GM12878 (cell line): Measurements from ENCODE around the gene STON2. TPM values are rescaled to one million over a fixed set of nuclear protein-coding genes. Genes with fewer than 3 reads are reported as not detected.

ENCODE experiments used
- ATAC-seq: fragments of 200-7000 bp; cut with Tn5 transposase; 3 replicates; pipeline ENCODE4 v1.9.1; 2020; ENCODE audit warnings: mild to moderate bottlenecking, moderate library complexity
- BruUV-seq: library from RNA; stranded (reverse); fragments of 400-500 nt; replicated peaks from 2 replicates; lab custom pipeline; 2021; lab: Mats Ljungman, UMichigan
- CTCF ChIA-PET: fragments of 300-600 bp; sonication (Branson Sonifier 250); formaldehyde crosslinking; extraction: SDS; loops from one replicate; lab custom pipeline; 2021; ENCODE audit warnings: inconsistent platforms; lab: Yijun Ruan, JAX
- POLR2A ChIA-PET: fragments of 350-600 bp; formaldehyde crosslinking; extraction: SDS; loops from one replicate; lab custom pipeline; 2021; ENCODE audit warnings: inconsistent platforms; lab: Charles Lee
- RAD21 ChIA-PET: fragments of 300-600 bp; sonication (Branson Sonifier 250); formaldehyde crosslinking; loops from one replicate; lab custom pipeline; 2023; ENCODE audit warnings: antibody characterized with exemption; ENCODE audit not compliant: unreplicated experiment; lab: Charles Lee
- SMC1A ChIA-PET: fragments of 300-600 bp; sonication (Branson Sonifier 250); formaldehyde crosslinking; loops from one replicate; lab custom pipeline; 2023; ENCODE audit not compliant: unreplicated experiment, uncharacterized antibody; lab: Charles Lee
- DNase-seq: peaks from one replicate; pipeline ENCODE4 v3.0.0-alpha.2; 2011; ENCODE audit warnings: low read depth, low spot score
- FAIRE-seq: peaks from 3 replicates; lab custom pipeline; 2011; peaks lifted over from hg19 to GRCh38; lab: Jason Lieb, UNC
- H2AFZ ChIP-seq: 2 replicates; pipeline ENCODE4 v1.6.0; 2011; ENCODE audit warnings: low read depth, low read length, control low read depth; ENCODE audit not compliant: control insufficient read depth
- H3K27ac ChIP-seq: 2 replicates; pipeline ENCODE4 v1.5.1; 2011; ENCODE audit warnings: control low read depth; ENCODE audit not compliant: control insufficient read depth, insufficient read depth
- H3K27me3 ChIP-seq, 2 experiments: replicated peaks in 1 of 2; 2 replicates each; pipeline versions ENCODE4 v1.6.0 to v1.6.1; 2011; ENCODE audit warnings: low read length in 1 of 2; ENCODE audit not compliant: control insufficient read depth in 2 of 2, insufficient read depth in 2 of 2
- H3K36me3 ChIP-seq, 2 experiments: 2 replicates each; pipeline ENCODE4 v1.5.1; 2011; ENCODE audit warnings: low read length in 1 of 2; ENCODE audit not compliant: control insufficient read depth in 2 of 2, insufficient read depth in 2 of 2
- H3K4me1 ChIP-seq: 2 replicates; pipeline ENCODE4 v1.6.1; 2011; ENCODE audit warnings: mild to moderate bottlenecking, low read length, moderate library complexity, mixed read lengths; ENCODE audit not compliant: control insufficient read depth, insufficient read depth
- H3K4me2 ChIP-seq: 2 replicates; pipeline ENCODE4 v1.6.0; 2011; ENCODE audit warnings: control low read depth; ENCODE audit not compliant: control insufficient read depth, insufficient read depth
- H3K4me3 ChIP-seq: fragments of 200-600 bp; sonication (generic); 2 replicates; pipeline ENCODE4 v1.5.1; 2016
- H3K79me2 ChIP-seq: 2 replicates; pipeline ENCODE4 v1.6.0; 2011; ENCODE audit warnings: low read length; ENCODE audit not compliant: control insufficient read depth, insufficient read depth
- H3K9ac ChIP-seq: 2 replicates; pipeline ENCODE4 v1.8.0; 2011; ENCODE audit warnings: low read length, control low read depth, mixed read lengths; ENCODE audit not compliant: control insufficient read depth, insufficient read depth
- H3K9me3 ChIP-seq: replicated peaks from 3 replicates; pipeline ENCODE4 v1.5.1; 2011; ENCODE audit warnings: mild to moderate bottlenecking, low read length; ENCODE audit not compliant: control insufficient read depth, insufficient read depth
- H4K20me1 ChIP-seq: 2 replicates; pipeline ENCODE4 v1.6.0; 2011; ENCODE audit not compliant: control insufficient read depth, insufficient read depth
- EP300 ChIP-seq, 2 experiments: fragments of 150-350 bp in 1 of 2; IDR thresholded peaks; 2 replicates each; pipeline ENCODE4 v1.6.1; 2011 to 2012; ENCODE audit warnings: low read depth in 2 of 2, low read length in 2 of 2, borderline replicate concordance in 1 of 2, improper control_type of control experiment in 1 of 2, inconsistent platforms in 1 of 2; ENCODE audit not compliant: control insufficient read depth in 1 of 2
- PKNOX1 ChIP-seq: fragments of 450-650 bp; IDR thresholded peaks from 2 replicates; pipeline ENCODE4 v1.6.1; 2016; ENCODE audit warnings: mild to moderate bottlenecking
- RUNX3 ChIP-seq: IDR thresholded peaks from 2 replicates; pipeline ENCODE4 v1.6.1; 2012; ENCODE audit warnings: low read length, inconsistent platforms
- SP1 ChIP-seq: IDR thresholded peaks from one replicate; pipeline ENCODE4 v1.6.1; 2011; ENCODE audit warnings: low read depth, low read length
- SPI1 ChIP-seq: IDR thresholded peaks from 2 replicates; pipeline ENCODE4 v1.6.1; 2011; ENCODE audit warnings: low read depth, mild to moderate bottlenecking, low read length, moderate library complexity, borderline replicate concordance; ENCODE audit not compliant: insufficient read depth
- WGBS: methylation state at CpG from one replicate; pipeline ENCODE4 v1.1.6; 2016; ENCODE audit warnings: low lambda C conversion rate; ENCODE audit not compliant: insufficient replicate concordance, insufficient coverage; ENCODE audit errors: missing lambda C conversion rate; 5-methylcytosine and 5-hydroxymethylcytosine counted together
- in situ Hi-C: fragments of 300-500 bp; cut with MboI; formaldehyde crosslinking; loops from 9 replicates; pipeline ENCODE4 v1.14.3; 2018; ENCODE audit warnings: mixed read lengths
- intact Hi-C: fragments of 100-400 bp; cut with micrococcal nuclease; formaldehyde crosslinking; loops from one replicate; pipeline ENCODE4 v1.14.2; 2022; ENCODE audit not compliant: unreplicated experiment
- polyA plus RNA-seq, 11 experiments: library from polyadenylated mRNA; depleted of rRNA in 4 of 11; unstranded in 6 of 11; stranded (reverse) in 5 of 11; fragments of >200 nt; fragmentation: Nextera tagmentation in 4 of 11; fragmentation: Illumina TruSeq in 1 of 11; extraction: Ambion mirVana in 4 of 11; extraction: Trizol in 1 of 11; gene quantifications; 1 replicate in 1 of 11; 2 replicates in 10 of 11; pipeline versions ENCODE4 v1.2.1 to v1.2.3, GENCODE V29; 2011 to 2016; ENCODE audit warnings: inconsistent platforms in 2 of 11, missing spikeins in 2 of 11, low read depth in 1 of 11
- total RNA-seq, 4 experiments: library from RNA; depleted of rRNA in 3 of 4; stranded (reverse); fragments of >200 nt in 3 of 4; fragmentation: Illumina TruSeq in 1 of 4; extraction: Trizol in 1 of 4; gene quantifications; 2 replicates each; pipeline versions ENCODE4 v1.2.1 to v1.2.3, GENCODE V29; 2013 to 2021

STON2 gene
- total and polyA plus RNA-seq, 10 of the 15 experiments (the other 5 are each of a cell fraction or from before 2014, with no cell fraction given): 0.03 to 0.13 (median 0.03) TPM; not detected in 7

- no peak for DNase-seq
- Histone ChIP-seq H3K4me1 (no peaks in the 10 kb centered on the region), H3K27me3 (no peaks in the 10 kb centered on the region; a peak in 2 of 4 replicates), H2AFZ (no peak overlapping the region), H3K9me3 (no peaks in the 10 kb centered on the region), H4K20me1 (no peaks in the 10 kb centered on the region)
- CTCF ChIA-PET: interaction anchor here (0.6 kb wide), 1 partner anchor 125 kb away, joined by 3 read pairs; no protein-coding TSS in a partner anchor
- TF ChIP-seq PKNOX1 (no peak), SP1 (no peak), EP300 (IDR thresholded peaks at IDR 0.05; ENCODE audit: borderline replicate concordance in 1 of 2, control insufficient read depth in 1 of 2, low read depth in 2 of 2, low read length in 2 of 2) (no peak)
- TF ChIP-seq, all 136 proteins: peak for 0
- Histone ChIP-seq H3K4me2 (no peak overlapping the region), H3K4me3 (no peak overlapping the region), H3K27ac (no peak overlapping the region), H3K79me2 (no peaks in the 10 kb centered on the region), H3K9ac (no peak overlapping the region), H3K36me3 (no peaks in the 10 kb centered on the region)
- BruUV-seq: no TSS peak
- ChIA-PET RAD21 (no interaction called here), POLR2A (interaction anchor here (0.6 kb wide), 1 partner anchor 139 kb away, joined by 3 read pairs; no protein-coding TSS in a partner anchor), SMC1A (no interaction called here)
- intact Hi-C loops: no loop called here
- ATAC-seq (no peak), FAIRE-seq (no peak)
- in situ Hi-C loops: no loop called here
- WGBS: 14% methylated on average over 4 of the region's 4 CpGs
Observed at GRCh38 chr14:81310606-81311005, 89.5 kb downstream of the STON2 start.

- intact Hi-C loops: no loop called here
- FAIRE-seq (no peak), DNase-seq (no peak)
- RAD21 ChIA-PET: no interaction called here
- Histone ChIP-seq H3K79me2 (no peaks in the 10 kb centered on the region), H3K36me3 (no peaks in the 10 kb centered on the region), H3K4me1 (no peaks in the 10 kb centered on the region), H2AFZ (no peak overlapping the region), H3K27ac (no peak overlapping the region)
- CTCF ChIA-PET: interaction anchor here (0.6 kb wide), 1 partner anchor 145 kb away, joined by 3 read pairs; no protein-coding TSS in a partner anchor
- no TSS peak for BruUV-seq
- TF ChIP-seq RUNX3: no peak
- no peak for TF ChIP-seq SPI1
- TF ChIP-seq, all 136 proteins: peak for 0
- no peak for ATAC-seq
- Histone ChIP-seq H3K9ac (no peak overlapping the region), H3K27me3 (no peaks in the 10 kb centered on the region; a peak in 2 of 4 replicates), H3K4me2 (no peak overlapping the region), H3K4me3 (no peak overlapping the region), H3K9me3 (no peaks in the 10 kb centered on the region), H4K20me1 (no peaks in the 10 kb centered on the region)
- ChIA-PET POLR2A (no interaction called here), SMC1A (no interaction called here)
- in situ Hi-C loops: no loop called here
- WGBS: 27% methylated on average over 2 of the region's 2 CpGs
Observed at GRCh38 chr14:81309511-81309910, 90.6 kb downstream of the STON2 start.
